Measurements from ENCODE around the gene QSOX2. TPM values are rescaled to one million over a fixed set of nuclear protein-coding genes. Genes with fewer than 3 reads are reported as not detected.

QSOX2 gene
- total RNA-seq, 1 experiment from 2014 or later, result 19.3 TPM

Other genes with a start within 250 kb of the QSOX2 start
- 18.9 and 20.2 TPM in 2 replicates for gene NACC2, start 150.5 kb downstream of the QSOX2 start, total RNA-seq (2014; rRNA removed; shearing (Covaris generic))
- 25.8 and 27.8 TPM in 2 replicates for gene TMEM250, start 126.9 kb downstream of the QSOX2 start, total RNA-seq (2014; rRNA removed; shearing (Covaris generic))
- not detected in 2 replicates for gene LHX3, start 40.7 kb downstream of the QSOX2 start, total RNA-seq (2014; rRNA removed; shearing (Covaris generic))
- gene CCDC187, start 58.3 kb upstream of the QSOX2 start, total RNA-seq (2014; rRNA removed; shearing (Covaris generic)), result not detected in 2 replicates
- gene GPSM1, start 81.7 kb upstream of the QSOX2 start, total RNA-seq (2014; rRNA removed; shearing (Covaris generic)), result 63.0 and 90.4 TPM in 2 replicates
- 43.0 and 79.2 TPM in 2 replicates for gene DNLZ, start 117.9 kb upstream of the QSOX2 start, total RNA-seq (2014; rRNA removed; shearing (Covaris generic))
- gene CARD9, start 127.9 kb upstream of the QSOX2 start, total RNA-seq (2014; rRNA removed; shearing (Covaris generic)), result 0.16 and 0.32 TPM in 2 replicates
- 3.7 and 6.3 TPM in 2 replicates for gene SNAPC4, start 154.4 kb upstream of the QSOX2 start, total RNA-seq (2014; rRNA removed; shearing (Covaris generic))
- 25.3 and 34.8 TPM in 2 replicates for gene ENTR1, start 164.8 kb upstream of the QSOX2 start, total RNA-seq (2014; rRNA removed; shearing (Covaris generic))
- 47.9 and 58.4 TPM in 2 replicates for gene PMPCA, start 164.8 kb upstream of the QSOX2 start, total RNA-seq (2014; rRNA removed; shearing (Covaris generic))
- 10.0 and 11.7 TPM in 2 replicates for gene INPP5E, start 194.0 kb upstream of the QSOX2 start, total RNA-seq (2014; rRNA removed; shearing (Covaris generic))
- 14.9 and 15.4 TPM in 2 replicates for gene SEC16A, start 237.2 kb upstream of the QSOX2 start, total RNA-seq (2014; rRNA removed; shearing (Covaris generic))